K562 (cell line): ENCODE results near the gene NPAS2. TPM values are rescaled to one million over a fixed set of nuclear protein-coding genes. Genes with fewer than 3 reads are reported as not detected.

Experiments
- ATAC-seq: fragments of 200-7000 bp; cut with Tn5 transposase; 3 replicates; pipeline ENCODE4 v1.9.1; 2020; ENCODE audit warnings: moderate library complexity
- BruUV-seq: library from RNA; stranded (reverse); fragments of 400-500 nt; replicated peaks from 2 replicates; lab custom pipeline; 2021; lab: Mats Ljungman, UMichigan
- CTCF ChIA-PET: fragments of 300-600 bp; formaldehyde crosslinking; extraction: SDS; loops from one replicate; lab custom pipeline; 2021; ENCODE audit warnings: low intra/inter-chr PET ratio; lab: Yijun Ruan, JAX
- POLR2A ChIA-PET: fragments of 300-600, 350-650 bp; sonication (Branson Sonifier 250); formaldehyde crosslinking; extraction: SDS; loops from one replicate; lab custom pipeline; 2021; ENCODE audit warnings: antibody characterized with exemption, inconsistent platforms; lab: Yijun Ruan, JAX
- DNase-seq, 4 experiments: peaks; one replicate each; pipeline versions ENCODE4 v3.0.0 to v3.0.0-alpha.2; 2011 to 2018; ENCODE audit warnings: low spot score in 3 of 4, mixed read lengths in 3 of 4; ENCODE audit errors: extremely low read depth in 1 of 4
- FAIRE-seq: peaks from 2 replicates; lab custom pipeline; 2011; peaks lifted over from hg19 to GRCh38; lab: Jason Lieb, UNC
- H2AFZ ChIP-seq: 2 replicates; pipeline ENCODE4 v1.6.0; 2011; ENCODE audit warnings: low read depth, low read length, control low read depth, inconsistent platforms
- H3K27ac ChIP-seq: fragments of 200-600 bp; 3 replicates; pipeline ENCODE4 v1.8.0; 2011; ENCODE audit warnings: low read depth, mild to moderate bottlenecking, control low read depth, inconsistent platforms, low read length, moderate library complexity, mixed read lengths; ENCODE audit errors: extremely low read depth
- H3K27me3 ChIP-seq, 2 experiments: fragments of 300-600 bp in 1 of 2; 2 replicates in 1 of 2; 3 replicates in 1 of 2; pipeline versions ENCODE4 v1.6.0 to v1.8.0; 2011; ENCODE audit warnings: inconsistent platforms in 2 of 2, low read length in 2 of 2, mild to moderate bottlenecking in 1 of 2, mixed read lengths in 1 of 2, moderate library complexity in 1 of 2; ENCODE audit not compliant: control insufficient read depth in 2 of 2, insufficient read depth in 2 of 2
- H3K36me3 ChIP-seq: fragments of 300-600 bp; 3 replicates; pipeline ENCODE4 v1.8.0; 2011; ENCODE audit warnings: mild to moderate bottlenecking, low read length, inconsistent platforms; ENCODE audit not compliant: control insufficient read depth, insufficient read depth
- H3K4me1 ChIP-seq, 2 experiments: fragments of 200-600 bp in 1 of 2; replicated peaks in 1 of 2; 2 replicates in 1 of 2; 3 replicates in 1 of 2; pipeline versions ENCODE4 v1.5.1 to v1.8.0; 2011; ENCODE audit warnings: inconsistent platforms in 2 of 2, low read length in 2 of 2, mild to moderate bottlenecking in 1 of 2, mixed read lengths in 1 of 2, moderate library complexity in 1 of 2; ENCODE audit not compliant: control insufficient read depth in 2 of 2, insufficient read depth in 2 of 2
- H3K4me2 ChIP-seq: 2 replicates; pipeline ENCODE4 v1.6.1; 2011; ENCODE audit warnings: low read length, control low read depth, inconsistent platforms, mixed read lengths; ENCODE audit not compliant: insufficient read depth
- H3K4me3 ChIP-seq: fragments of 200-600 bp; sonication (generic), shearing (Covaris generic); 2 replicates; pipeline ENCODE4 v1.5.1; 2016; ENCODE audit warnings: control low read depth, inconsistent platforms
- H3K79me2 ChIP-seq: fragments of 200-600 bp; 3 replicates; pipeline ENCODE4 v1.8.0; 2011; ENCODE audit warnings: low read length, inconsistent platforms; ENCODE audit not compliant: control insufficient read depth, insufficient read depth
- H3K9ac ChIP-seq, 2 experiments: 2 replicates each; pipeline versions ENCODE4 v1.6.0 to v1.6.1; 2011; ENCODE audit warnings: low read depth in 2 of 2, low read length in 2 of 2, control low read depth in 1 of 2, inconsistent platforms in 1 of 2, mild to moderate bottlenecking in 1 of 2, mixed read lengths in 1 of 2; ENCODE audit not compliant: insufficient read depth in 1 of 2
- H3K9me1 ChIP-seq: one replicate; pipeline ENCODE4 v1.6.0; 2011; ENCODE audit warnings: inconsistent platforms, mild to moderate bottlenecking, low read length, moderate library complexity; ENCODE audit not compliant: control insufficient read depth, insufficient read depth
- H3K9me3 ChIP-seq: replicated peaks from 2 replicates; pipeline ENCODE4 v1.5.1; 2011; ENCODE audit warnings: low read depth, low read length, inconsistent platforms; ENCODE audit not compliant: control insufficient read depth, insufficient read depth
- H4K20me1 ChIP-seq: replicated peaks from 2 replicates; pipeline ENCODE4 v1.6.1; 2011; ENCODE audit warnings: low read length, inconsistent platforms, mixed read lengths; ENCODE audit not compliant: control insufficient read depth, insufficient read depth
- ARNT ChIP-seq, 2 experiments: fragments of 450-650 bp; IDR thresholded peaks; 2 replicates each; pipeline ENCODE4 v1.6.1; 2016; ENCODE audit warnings: mild to moderate bottlenecking in 1 of 2
- ATF1 ChIP-seq, 2 experiments: fragments of 450-650 bp in 1 of 2; IDR thresholded peaks; 2 replicates each; pipeline ENCODE4 v1.6.1; 2016; ENCODE audit warnings: missing compliant biosample characterization in 1 of 2, missing genetic modification characterization in 1 of 2
- CEBPZ ChIP-seq: fragments of 150-350 bp; IDR thresholded peaks from 2 replicates; pipeline ENCODE4 v1.6.1; 2014; ENCODE audit warnings: low read depth, mild to moderate bottlenecking, low read length, borderline replicate concordance
- DEAF1 ChIP-seq: fragments of 450-650 bp; formaldehyde crosslinking; IDR thresholded peaks from 2 replicates; pipeline ENCODE4 v1.4.0; 2020; ENCODE audit warnings: mild to moderate bottlenecking, moderate library complexity
- DNMT1 ChIP-seq: fragments of 450-650 bp; IDR thresholded peaks from 2 replicates; pipeline ENCODE4 v1.6.1; 2016; ENCODE audit warnings: antibody characterized with exemption, mild to moderate bottlenecking
- ELF2 ChIP-seq: fragments of 250-450 bp; sonication (Bioruptor Pico); IDR thresholded peaks from 2 replicates; pipeline ENCODE4 v1.5.0; 2021; ENCODE audit warnings: mild to moderate bottlenecking
- HDGF ChIP-seq: fragments of 450-650 bp; IDR thresholded peaks from 2 replicates; pipeline ENCODE4 v1.6.1; 2016
- IRF9 ChIP-seq: fragments of 450-650 bp; IDR thresholded peaks from 2 replicates; pipeline ENCODE4 v1.6.1; 2016; ENCODE audit warnings: missing biosample characterization, missing genetic modification characterization
- MAX ChIP-seq: sonication (generic); formaldehyde crosslinking; IDR thresholded peaks from 2 replicates; pipeline ENCODE4 v1.9.0; 2022; ENCODE audit warnings: mild to moderate bottlenecking, missing genetic modification reagents
- NCOA4 ChIP-seq: fragments of 450-650 bp; IDR thresholded peaks from 2 replicates; pipeline ENCODE4 v1.6.1; 2018; ENCODE audit warnings: mild to moderate bottlenecking; ENCODE audit not compliant: partially characterized antibody
- NR2C2 ChIP-seq, 2 experiments: fragments of 200-800 bp in 1 of 2; sonication (Bioruptor generic) in 1 of 2; sonication (generic) in 1 of 2; formaldehyde crosslinking in 1 of 2; IDR thresholded peaks; 2 replicates each; pipeline versions ENCODE4 v1.6.1 to v1.8.0; 2016 to 2022; ENCODE audit warnings: mild to moderate bottlenecking in 1 of 2, missing compliant biosample characterization in 1 of 2, missing genetic modification characterization in 1 of 2, missing genetic modification reagents in 1 of 2
- SMARCB1 ChIP-seq: IDR thresholded peaks from 2 replicates; pipeline ENCODE4 v1.6.1; 2011; ENCODE audit warnings: improper control_type of control experiment, low read depth; ENCODE audit not compliant: insufficient read length
- ZNF124 ChIP-seq: sonication (generic); formaldehyde crosslinking; IDR thresholded peaks from 2 replicates; pipeline ENCODE4 v1.8.1; 2022; ENCODE audit warnings: missing genetic modification reagents
- ZNF197 ChIP-seq: fragments of 200-800 bp; sonication (Bioruptor generic); IDR thresholded peaks from 2 replicates; pipeline ENCODE4 v1.6.1; 2016; ENCODE audit warnings: low read depth, missing genetic modification characterization, missing compliant biosample characterization
- ZNF3 ChIP-seq: fragments of 250-450 bp; sonication (Bioruptor Pico); IDR thresholded peaks from 2 replicates; pipeline ENCODE4 v1.5.0; 2021; ENCODE audit warnings: mild to moderate bottlenecking, moderate library complexity
- ZNF583 ChIP-seq: fragments of 250-450 bp; sonication (Bioruptor Pico); IDR thresholded peaks from 2 replicates; pipeline ENCODE4 v1.4.0; 2020
- WGBS: fragments of 100-300 bp; shearing (Covaris generic); methylation state at CpG from one replicate; pipeline ENCODE4 v1.1.6; 2016; ENCODE audit warnings: low coverage, mixed read lengths; ENCODE audit not compliant: insufficient coverage; ENCODE audit errors: missing lambda C conversion rate; 5-methylcytosine and 5-hydroxymethylcytosine counted together
- in situ Hi-C: fragments of 300-500 bp; cut with MboI; formaldehyde crosslinking; loops from 4 replicates; pipeline ENCODE4 v1.15.0; 2018; ENCODE audit warnings: inconsistent platforms, mixed read lengths
- intact Hi-C: fragments of 100-400 bp; cut with micrococcal nuclease; formaldehyde crosslinking; loops from 2 replicates; pipeline ENCODE4 v1.14.2; 2022
- polyA plus RNA-seq, 8 experiments: library from polyadenylated mRNA; depleted of rRNA in 4 of 8; stranded (reverse) in 5 of 8; unstranded in 3 of 8; fragments of >200 nt; fragmentation: Nextera tagmentation in 2 of 8; fragmentation: Illumina TruSeq in 1 of 8; extraction: Ambion mirVana in 2 of 8; extraction: Trizol in 1 of 8; gene quantifications; 2 replicates each; pipeline versions ENCODE4 v1.2.1 to v1.2.3, GENCODE V29; 2011 to 2014; ENCODE audit warnings: inconsistent platforms in 1 of 8, missing spikeins in 1 of 8
- total RNA-seq, 7 experiments: library from RNA; depleted of rRNA in 6 of 7; stranded (reverse); fragments of >200 nt in 6 of 7; fragmentation: Illumina TruSeq in 2 of 7; extraction: Trizol in 2 of 7; gene quantifications; 2 replicates each; pipeline versions ENCODE4 v1.2.1 to v1.2.3, GENCODE V29; 2011 to 2021; ENCODE audit warnings: low replicate concordance in 1 of 7

NPAS2 gene
- total and polyA plus RNA-seq, 9 of the 15 experiments (the other 6 are each of a cell fraction or from before 2014, with no cell fraction given): 0.06 to 0.29 (median 0.07) TPM; not detected in 5

- TF ChIP-seq MAX (CRISPR knock-in tag) (no peak), ZNF197 (CRISPR knock-in tag) (no peak), DNMT1 (no peak), HDGF (no peak), ELF2 (CRISPR knock-in tag) (no peak), ZNF583 (no peak), IRF9 (tag) (no peak), SMARCB1 (no peak), ZNF3 (no peak), ARNT (IDR thresholded peaks at IDR 0.05) (no peak)
Observed at GRCh38 chr2:100862081-100862480, 42.1 kb downstream of the NPAS2 start (continued).

GRCh38 chr2:100865816-100866460 lies 46.0 kb downstream of the NPAS2 start:
- WGBS: 2% methylated on average over 5 of the region's 5 CpGs
- no TSS peak for BruUV-seq
- Histone ChIP-seq H3K9me1 (no peaks in the 10 kb centered on the region), H4K20me1 (no peaks in the 10 kb centered on the region), H3K9me3 (peaks cover 6% of the 10 kb centered on the region; the same call in 1 of the 2 replicates), H3K4me2 (no peak overlapping the region), H3K9ac (no peak overlapping the region), H3K79me2 (no peaks in the 10 kb centered on the region), H3K4me3 (no peak overlapping the region), H2AFZ (no peak overlapping the region), H3K4me1 (no peaks in the 10 kb centered on the region), H3K27me3 (peaks cover 15 to 34% of the 10 kb centered on the region in 2 experiments; a peak in 4 of 5 replicates), H3K27ac (no peak overlapping the region), H3K36me3 (no peaks in the 10 kb centered on the region)
- ATAC-seq (no peak), FAIRE-seq (no peak), DNase-seq (no peak)
- in situ Hi-C loops (no loop called here), intact Hi-C loops (no loop called here)
- ChIA-PET POLR2A (no interaction called here), CTCF (no interaction called here)
- TF ChIP-seq DEAF1 (CRISPR knock-in tag): no peak
- no peak for TF ChIP-seq NR2C2 (CRISPR knock-in tag; IDR thresholded peaks at IDR 0.05)
- no peak for TF ChIP-seq NR2C2 (tag; IDR thresholded peaks at IDR 0.05)
- TF ChIP-seq CEBPZ: no peak
- TF ChIP-seq ATF1 (CRISPR knock-in tag; IDR thresholded peaks at IDR 0.05): no peak
- TF ChIP-seq ATF1 (tag; IDR thresholded peaks at IDR 0.05): no peak
- TF ChIP-seq ZNF124 (CRISPR knock-in tag): no peak
- TF ChIP-seq NCOA4: no peak
